ENCODE data around the gene PSME1. TPM values are rescaled to one million over a fixed set of nuclear protein-coding genes. Genes with fewer than 3 reads are reported as not detected.

Gene PSME1
- total and polyA plus RNA-seq, 2 of the 4 experiments (the other 2 are of a cell fraction), result 42.8 to 106 TPM

DNA sequence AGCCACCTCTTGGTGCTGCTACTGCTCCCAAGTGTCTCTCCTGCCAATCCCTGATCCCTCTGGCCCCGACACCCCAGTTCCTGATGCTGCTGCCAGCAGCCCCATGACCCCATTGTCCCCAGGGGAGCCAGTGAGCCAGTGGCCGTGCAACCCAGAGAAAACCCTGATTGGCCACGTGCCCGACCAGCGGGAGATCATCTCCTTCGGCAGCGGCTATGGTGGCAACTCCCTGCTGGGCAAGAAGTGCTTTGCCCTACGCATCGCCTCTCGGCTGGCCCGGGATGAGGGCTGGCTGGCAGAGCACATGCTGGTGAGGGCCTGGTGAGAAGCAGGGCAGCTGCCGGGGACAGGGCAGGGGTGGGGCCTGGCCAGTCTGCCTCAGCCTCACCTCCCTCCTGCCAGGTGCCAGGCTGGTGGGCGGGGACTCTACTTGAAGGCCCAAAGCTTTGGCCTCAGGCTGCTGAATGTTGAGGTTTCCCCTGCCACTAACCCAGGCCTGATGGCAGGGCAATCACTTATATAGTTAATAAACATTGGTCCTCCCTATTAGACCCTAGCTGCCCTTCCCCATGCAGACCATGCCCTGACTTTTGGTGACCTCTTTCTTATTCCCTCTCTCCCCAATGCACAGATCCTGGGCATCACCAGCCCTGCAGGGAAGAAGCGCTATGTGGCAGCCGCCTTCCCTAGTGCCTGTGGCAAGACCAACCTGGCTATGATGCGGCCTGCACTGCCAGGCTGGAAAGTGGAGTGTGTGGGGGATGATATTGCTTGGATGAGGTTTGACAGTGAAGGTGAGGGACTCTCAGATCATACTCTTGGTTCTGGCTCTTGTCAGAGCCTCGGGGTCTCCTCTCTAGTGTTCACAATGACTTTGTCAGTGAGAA is 36.8 kb upstream of the PSME1 start:
- Histone ChIP-seq H3K18ac (ENCODE audit: low read depth, low read length) (no peak overlapping the region), H3K9me3 (ENCODE audit: control insufficient read depth, insufficient read depth, low read length) (no peaks in the 10 kb centered on the region), H2AK5ac (ENCODE audit: low read depth, low read length) (no peak overlapping the region), H3K27me3 (ENCODE audit: control insufficient read depth, insufficient read depth, low read length) (no peaks in the 10 kb centered on the region), H3K4me2 (ENCODE audit: low read depth, low read length) (no peak overlapping the region), H3K36me3 (ENCODE audit: control insufficient read depth, insufficient read depth, low read length) (peaks cover 43% of the 10 kb centered on the region), H2BK5ac (ENCODE audit: low read depth, low read length, poor library complexity, severe bottlenecking) (no peak overlapping the region), H3K56ac (ENCODE audit: extremely low read depth, insufficient read depth, low read length) (no peak overlapping the region), H3K4ac (ENCODE audit: low read depth, low read length) (no peak overlapping the region), H3K4me3 (ENCODE audit: insufficient read depth, low read depth, low read length) (no peak overlapping the region), H3K4me1 (ENCODE audit: control insufficient read depth, insufficient read depth, low read length) (peaks cover 5% of the 10 kb centered on the region), H3K9ac (ENCODE audit: low read depth, low read length) (no peak overlapping the region), H2AFZ (replicated peaks; ENCODE audit: low read length, poor library complexity) (no peak overlapping the region), H4K91ac (ENCODE audit: insufficient read depth, low read depth, low read length) (no peak overlapping the region), H3K79me1 (ENCODE audit: low read depth in 1 of 2, low read length in 2 of 2) (peaks cover 16 to 41% of the 10 kb centered on the region in 2 experiments), H2AK9ac (replicated peaks; ENCODE audit: low read depth, low read length, poor library complexity) (no peak overlapping the region), H3K9me1 (ENCODE audit: insufficient read depth, low read length) (peaks cover 17% of the 10 kb centered on the region), H3K27ac (ENCODE audit: insufficient read depth, low read length) (no peak overlapping the region), H4K20me1 (ENCODE audit: insufficient read depth, low read length) (peaks cover 19% of the 10 kb centered on the region; the same call in 1 of the 2 replicates), H3K23ac (ENCODE audit: low read depth, low read length) (no peak overlapping the region), H3K14ac (replicated peaks; ENCODE audit: low read depth, low read length) (no peak overlapping the region), H4K8ac (ENCODE audit: low read depth in 2 of 2, low read length in 2 of 2) (no peak overlapping the region), H2BK15ac (ENCODE audit: low read depth, low read length) (no peak overlapping the region), H4K5ac (ENCODE audit: low read depth, low read length) (no peak overlapping the region), H2BK120ac (ENCODE audit: low read depth, low read length) (no peak overlapping the region), H2BK20ac (ENCODE audit: low read depth, low read length) (no peak overlapping the region)
- no peak for DNase-seq
- CTCF ChIA-PET, result no interaction called here
- BruUV-seq (replicated peaks), result no TSS peak
- no peak for ATAC-seq (ENCODE audit: low read depth)
- TF ChIP-seq SMC3 (IDR thresholded peaks at IDR 0.05; ENCODE audit: low read depth, low read length) (no peak), MXI1 (IDR thresholded peaks at IDR 0.05; ENCODE audit: borderline replicate concordance, low read depth, low read length) (no peak), BHLHE40 (IDR thresholded peaks at IDR 0.05; ENCODE audit: low read depth, low read length) (no peak), RFX5 (IDR thresholded peaks at IDR 0.05; ENCODE audit: low read depth, low read length) (no peak)
- TF ChIP-seq, protein P1, sequence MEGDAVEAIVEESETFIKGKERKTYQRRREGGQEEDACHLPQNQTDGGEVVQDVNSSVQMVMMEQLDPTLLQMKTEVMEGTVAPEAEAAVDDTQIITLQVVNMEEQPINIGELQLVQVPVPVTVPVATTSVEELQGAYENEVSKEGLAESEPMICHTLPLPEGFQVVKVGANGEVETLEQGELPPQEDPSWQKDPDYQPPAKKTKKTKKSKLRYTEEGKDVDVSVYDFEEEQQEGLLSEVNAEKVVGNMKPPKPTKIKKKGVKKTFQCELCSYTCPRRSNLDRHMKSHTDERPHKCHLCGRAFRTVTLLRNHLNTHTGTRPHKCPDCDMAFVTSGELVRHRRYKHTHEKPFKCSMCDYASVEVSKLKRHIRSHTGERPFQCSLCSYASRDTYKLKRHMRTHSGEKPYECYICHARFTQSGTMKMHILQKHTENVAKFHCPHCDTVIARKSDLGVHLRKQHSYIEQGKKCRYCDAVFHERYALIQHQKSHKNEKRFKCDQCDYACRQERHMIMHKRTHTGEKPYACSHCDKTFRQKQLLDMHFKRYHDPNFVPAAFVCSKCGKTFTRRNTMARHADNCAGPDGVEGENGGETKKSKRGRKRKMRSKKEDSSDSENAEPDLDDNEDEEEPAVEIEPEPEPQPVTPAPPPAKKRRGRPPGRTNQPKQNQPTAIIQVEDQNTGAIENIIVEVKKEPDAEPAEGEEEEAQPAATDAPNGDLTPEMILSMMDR (conservative IDR thresholded peaks at IDR 0.05; ENCODE audit: low read depth, low read length), result no peak
- 84% methylated on average over 5 of the region's 17 CpGs; no CpG with 5 or more reads in 1 of the 2 experiments for WGBS, 2 experiments (ENCODE audit: extremely low coverage in 2 of 2, insufficient read length in 1 of 2)
- POLR2A ChIA-PET (ENCODE audit: unreplicated experiment), result no interaction called here
- intact Hi-C loops (cut with micrococcal nuclease), result no loop called here
- dilution Hi-C loops (cut with HindIII; ENCODE audit: low sequenced_read_pairs, unreplicated experiment), result no loop called here
- in situ Hi-C loops (cut with MboI; ENCODE audit: low sequenced_read_pairs), result loop anchor here (10.0 kb wide), 1 partner anchor 124 kb away; no protein-coding TSS in a partner anchor

All from IMR-90 (cell line).